ENCODE data around the gene NABP2.
A peak's percentile ranks its signal among the peaks of the same experiment; 100 is the strongest.
"Not testable (repeated sequence)": the region's sequence is repeated elsewhere in the genome, so short reads cannot be mapped to it uniquely, and the experiment has no call there.

Gene NABP2

GRCh38 chr12:56224102-56224701 is at the start of gene NABP2:
Gene NABP2 (plus strand): TSS chr12:56224342. CDS start chr12:56224857, 515 bp downstream.
- Histone ChIP-seq H3K36me3 (ENCODE audit: control insufficient read depth, insufficient read depth, low read length) (no peaks in the 10 kb centered on the region), H3K4me3 (ENCODE audit: low read length) (peak within 1 kb of the TSS; percentile 72), H3K27ac (ENCODE audit: low read depth, low read length) (peak within 1 kb of the TSS; percentile 83), H3K4me1 (ENCODE audit: control insufficient read depth, insufficient read depth, low read length) (peaks cover 20% of the 10 kb centered on the region), H3K27me3 (ENCODE audit: control insufficient read depth, insufficient read depth, low read length) (no peaks in the 10 kb centered on the region), H3K9ac (ENCODE audit: low read length) (peak within 1 kb of the TSS; percentile 92)

GRCh38 chr12:56178347-56178746 is 45.8 kb upstream of the NABP2 start:
- no peaks in the 10 kb centered on the region for H3K27me3 ChIP-seq (ENCODE audit: control insufficient read depth, insufficient read depth, low read length)
- no peak overlapping the region for H3K4me3 ChIP-seq (ENCODE audit: low read length)
- no peak overlapping the region for H3K9ac ChIP-seq (ENCODE audit: low read length)
- H3K27ac ChIP-seq (ENCODE audit: low read depth, low read length): no peak overlapping the region
- H3K36me3 ChIP-seq (ENCODE audit: control insufficient read depth, insufficient read depth, low read length): peaks cover 35% of the 10 kb centered on the region
- no peaks in the 10 kb centered on the region for H3K4me1 ChIP-seq (ENCODE audit: control insufficient read depth, insufficient read depth, low read length)

GRCh38 chr12:56186957-56187356 is 37.2 kb upstream of the NABP2 start:
- Histone ChIP-seq H3K9ac (ENCODE audit: low read length) (no peak overlapping the region), H3K4me1 (ENCODE audit: control insufficient read depth, insufficient read depth, low read length) (peaks cover 8% of the 10 kb centered on the region), H3K36me3 (ENCODE audit: control insufficient read depth, insufficient read depth, low read length) (peaks cover 16% of the 10 kb centered on the region), H3K27ac (ENCODE audit: low read depth, low read length) (no peak overlapping the region), H3K27me3 (ENCODE audit: control insufficient read depth, insufficient read depth, low read length) (no peaks in the 10 kb centered on the region), H3K4me3 (ENCODE audit: low read length) (no peak overlapping the region)

- Histone ChIP-seq H3K27ac (ENCODE audit: low read depth, low read length) (peak overlapping the region; percentile 85), H3K4me1 (ENCODE audit: control insufficient read depth, insufficient read depth, low read length) (peaks cover 8% of the 10 kb centered on the region), H3K9ac (ENCODE audit: low read length) (peak overlapping the region; percentile 75), H3K27me3 (ENCODE audit: control insufficient read depth, insufficient read depth, low read length) (no peaks in the 10 kb centered on the region), H3K4me3 (ENCODE audit: low read length) (peak overlapping the region; percentile 85), H3K36me3 (ENCODE audit: control insufficient read depth, insufficient read depth, low read length) (peaks cover 16% of the 10 kb centered on the region)
These were observed 35.9 kb upstream of the NABP2 start for GRCh38 chr12:56188131-56188777.

- peaks cover 8% of the 10 kb centered on the region for H3K4me1 ChIP-seq (ENCODE audit: control insufficient read depth, insufficient read depth, low read length)
- H3K4me3 ChIP-seq (ENCODE audit: low read length): peak overlapping the region; percentile 85
- H3K27ac ChIP-seq (ENCODE audit: low read depth, low read length): peak overlapping the region; percentile 85
- H3K36me3 ChIP-seq (ENCODE audit: control insufficient read depth, insufficient read depth, low read length): peaks cover 13% of the 10 kb centered on the region
- H3K9ac ChIP-seq (ENCODE audit: low read length): peak overlapping the region; percentile 75
- H3K27me3 ChIP-seq (ENCODE audit: control insufficient read depth, insufficient read depth, low read length): no peaks in the 10 kb centered on the region
These were observed 35.4 kb upstream of the NABP2 start for GRCh38 chr12:56188778-56189098.

- Histone ChIP-seq H3K4me3 (ENCODE audit: low read length) (peak within 1 kb of the TSS; percentile 85), H3K36me3 (ENCODE audit: control insufficient read depth, insufficient read depth, low read length) (peaks cover 7% of the 10 kb centered on the region), H3K9ac (ENCODE audit: low read length) (peak within 1 kb of the TSS; percentile 75), H3K27me3 (ENCODE audit: control insufficient read depth, insufficient read depth, low read length) (no peaks in the 10 kb centered on the region), H3K27ac (ENCODE audit: low read depth, low read length) (peak within 1 kb of the TSS; percentile 85), H3K4me1 (ENCODE audit: control insufficient read depth, insufficient read depth, low read length) (peaks cover 8% of the 10 kb centered on the region)
These were observed 34.8 kb upstream of the NABP2 start, which contains the start of gene SMARCC2 for GRCh38 chr12:56189099-56189917. Gene SMARCC2 (minus strand): TSS chr12:56189483. CDS start chr12:56189461, 22 bp downstream.

- H3K27ac ChIP-seq (ENCODE audit: low read depth, low read length): peak overlapping the region; percentile 84
- H3K4me1 ChIP-seq (ENCODE audit: control insufficient read depth, insufficient read depth, low read length): peaks cover 8% of the 10 kb centered on the region
- peaks cover 3% of the 10 kb centered on the region for H3K36me3 ChIP-seq (ENCODE audit: control insufficient read depth, insufficient read depth, low read length)
- peak overlapping the region; percentile 79 for H3K4me3 ChIP-seq (ENCODE audit: low read length)
- H3K9ac ChIP-seq (ENCODE audit: low read length): peak overlapping the region; percentile 66
- H3K27me3 ChIP-seq (ENCODE audit: control insufficient read depth, insufficient read depth, low read length): no peaks in the 10 kb centered on the region
These were observed 34.0 kb upstream of the NABP2 start for GRCh38 chr12:56189918-56190694.

GRCh38 chr12:56190695-56191155 is 33.4 kb upstream of the NABP2 start:
- peaks cover 8% of the 10 kb centered on the region for H3K4me1 ChIP-seq (ENCODE audit: control insufficient read depth, insufficient read depth, low read length)
- H3K27ac ChIP-seq (ENCODE audit: low read depth, low read length): no peak overlapping the region
- H3K36me3 ChIP-seq (ENCODE audit: control insufficient read depth, insufficient read depth, low read length): peaks cover 3% of the 10 kb centered on the region
- peak overlapping the region; percentile 79 for H3K4me3 ChIP-seq (ENCODE audit: low read length)
- H3K9ac ChIP-seq (ENCODE audit: low read length): no peak overlapping the region
- no peaks in the 10 kb centered on the region for H3K27me3 ChIP-seq (ENCODE audit: control insufficient read depth, insufficient read depth, low read length)

- Histone ChIP-seq H3K9ac (ENCODE audit: low read length) (no peak overlapping the region), H3K4me1 (ENCODE audit: control insufficient read depth, insufficient read depth, low read length) (peaks cover 8% of the 10 kb centered on the region), H3K27ac (ENCODE audit: low read depth, low read length) (no peak overlapping the region), H3K36me3 (ENCODE audit: control insufficient read depth, insufficient read depth, low read length) (no peaks in the 10 kb centered on the region), H3K27me3 (ENCODE audit: control insufficient read depth, insufficient read depth, low read length) (no peaks in the 10 kb centered on the region), H3K4me3 (ENCODE audit: low read length) (no peak overlapping the region)
These were observed 31.6 kb upstream of the NABP2 start for GRCh38 chr12:56192582-56192981.

- peaks cover 7% of the 10 kb centered on the region for H3K4me1 ChIP-seq (ENCODE audit: control insufficient read depth, insufficient read depth, low read length)
- no peaks in the 10 kb centered on the region for H3K27me3 ChIP-seq (ENCODE audit: control insufficient read depth, insufficient read depth, low read length)
- H3K9ac ChIP-seq (ENCODE audit: low read length): no peak overlapping the region
- H3K4me3 ChIP-seq (ENCODE audit: low read length): no peak overlapping the region
- no peak overlapping the region for H3K27ac ChIP-seq (ENCODE audit: low read depth, low read length)
- no peaks in the 10 kb centered on the region for H3K36me3 ChIP-seq (ENCODE audit: control insufficient read depth, insufficient read depth, low read length)
These were observed 31.0 kb upstream of the NABP2 start for GRCh38 chr12:56193025-56193578.

GRCh38 chr12:56196818-56197550 is 27.2 kb upstream of the NABP2 start:
- H3K36me3 ChIP-seq (ENCODE audit: control insufficient read depth, insufficient read depth, low read length); H3K27me3 ChIP-seq (ENCODE audit: control insufficient read depth, insufficient read depth, low read length); H3K4me3 ChIP-seq (ENCODE audit: low read length); H3K27ac ChIP-seq (ENCODE audit: low read depth, low read length); H3K4me1 ChIP-seq (ENCODE audit: control insufficient read depth, insufficient read depth, low read length); H3K9ac ChIP-seq (ENCODE audit: low read length): not testable (repeated sequence)
